GM21423 (cell line): Measurements from ENCODE around the gene IL22RA2.

Experiments
- ATAC-seq: cut with Tn5 transposase; IDR thresholded peaks from one replicate; pipeline ENCODE4 v1.9.1; 2021; ENCODE audit warnings: mild to moderate bottlenecking, moderate library complexity; ENCODE audit not compliant: unreplicated experiment

IL22RA2 gene

DNA sequence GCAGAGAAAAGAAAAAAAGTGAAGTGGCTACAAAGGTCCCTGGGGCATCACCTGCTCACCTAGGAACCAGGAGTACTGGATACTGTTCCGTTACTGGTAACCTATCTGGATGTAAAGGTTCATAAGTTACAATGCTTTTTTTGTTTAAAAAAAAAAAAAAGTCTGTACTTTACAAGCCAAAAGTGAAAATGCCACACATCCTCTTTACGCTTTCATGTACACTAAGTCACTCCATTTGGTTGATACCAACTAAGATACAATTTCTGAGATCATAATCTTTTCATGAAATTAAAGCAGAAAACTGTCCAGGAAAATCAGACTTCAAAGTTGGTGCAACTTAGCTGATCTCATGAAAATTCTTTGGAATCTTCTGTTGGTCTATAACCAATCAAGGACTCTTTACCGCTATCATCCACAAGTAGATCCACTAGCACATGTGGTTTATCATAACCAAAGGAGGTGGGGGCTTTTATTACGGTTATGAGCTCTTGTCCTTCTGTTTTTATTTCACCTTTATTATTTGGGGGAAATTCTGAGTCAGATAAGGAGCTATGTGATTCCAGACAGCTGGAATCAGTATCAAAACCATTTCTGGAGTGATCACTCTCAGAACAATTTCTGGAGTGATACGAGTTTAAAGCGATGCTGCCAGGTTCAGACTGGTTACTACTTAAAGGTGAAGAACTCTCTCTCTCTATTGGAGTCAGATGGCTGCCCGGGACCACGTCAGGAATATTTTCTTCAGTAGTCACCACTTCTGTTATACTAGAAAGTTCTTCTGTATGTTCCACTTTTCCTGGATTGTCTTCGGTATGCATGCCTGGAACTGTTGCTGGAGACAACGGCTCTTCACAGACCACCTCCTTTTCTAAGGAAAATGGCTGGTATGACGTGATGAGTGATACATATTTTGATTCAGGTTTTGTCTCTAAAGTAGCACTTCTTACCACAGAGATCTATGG is 24.5 kb upstream of the IL22RA2 start:
- no peak for ATAC-seq

DNA sequence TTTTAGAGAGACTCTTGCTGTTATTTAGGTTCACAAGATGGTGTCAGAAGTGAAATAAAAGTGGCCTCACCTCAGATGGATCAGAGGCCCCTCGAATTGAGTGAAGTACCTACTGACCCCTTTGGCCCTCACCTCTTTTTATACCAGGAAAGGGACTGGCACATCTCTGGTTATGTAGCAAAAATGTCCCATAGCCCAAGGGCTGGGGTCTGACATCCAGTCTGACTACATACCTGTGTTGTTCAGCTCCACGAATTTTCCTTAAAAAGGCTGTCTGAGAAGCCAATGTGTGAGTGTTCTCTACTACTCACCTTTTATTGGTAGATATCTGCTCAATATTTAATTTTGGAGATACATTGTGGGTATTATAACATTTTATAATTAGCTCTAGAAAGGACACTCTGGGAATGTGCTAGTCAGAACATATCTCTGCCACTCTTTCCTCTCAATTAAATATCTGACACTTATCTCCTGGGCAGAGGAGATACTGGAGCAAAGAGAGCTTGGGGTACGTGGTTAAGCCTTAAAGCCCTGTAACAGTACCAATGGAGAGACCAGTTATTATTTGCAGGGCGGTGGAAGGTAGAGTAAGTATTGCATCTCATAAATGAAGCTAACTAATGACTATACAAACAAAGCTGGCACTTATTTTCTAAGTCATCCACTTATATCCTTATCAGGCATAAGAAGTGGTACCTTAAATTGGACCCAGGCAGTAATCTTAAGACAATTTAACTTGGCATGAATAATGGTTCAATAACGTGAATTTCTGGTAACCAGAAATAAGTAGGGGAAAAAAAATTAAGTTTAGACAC is 20.0 kb upstream of the IL22RA2 start:
- ATAC-seq, result no peak

DNA sequence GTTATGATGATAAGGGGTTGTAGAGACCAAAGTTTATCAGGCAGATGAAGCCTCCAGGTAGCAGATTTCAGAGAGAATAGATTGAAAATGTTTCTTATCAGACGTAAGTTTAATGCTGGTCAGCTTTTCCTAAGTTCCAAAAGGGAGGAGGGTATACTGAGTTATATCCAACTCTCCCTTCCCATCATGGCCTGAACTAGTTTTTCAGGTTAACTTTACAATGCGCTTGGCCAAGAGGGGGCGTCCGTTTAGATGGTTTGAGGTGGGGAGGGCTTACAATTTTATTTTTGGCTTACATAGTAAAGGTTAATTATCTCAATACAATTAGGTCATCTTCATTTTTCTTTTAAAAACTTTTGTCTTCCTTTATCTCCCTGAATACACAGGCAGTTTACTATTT is 19.4 kb upstream of the IL22RA2 start:
- ATAC-seq, result no peak

DNA sequence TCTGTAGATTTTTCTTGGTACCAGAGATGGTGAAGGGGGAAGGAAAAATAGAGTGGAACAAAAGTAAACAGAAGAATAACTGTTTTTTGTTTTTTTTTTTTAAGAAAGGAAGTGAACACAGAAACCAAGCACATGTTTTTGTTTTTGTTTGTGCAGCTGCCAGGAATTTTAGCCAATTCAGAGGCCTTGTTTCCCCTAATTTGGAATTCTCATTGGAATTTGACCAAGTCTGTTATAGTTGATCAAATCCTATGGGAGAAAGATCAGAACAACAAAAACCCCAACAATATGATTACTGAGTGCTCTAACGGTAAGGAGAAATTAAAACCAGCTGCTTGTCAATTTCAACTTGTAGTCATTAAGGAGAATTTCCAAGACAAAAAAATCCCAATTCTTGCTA is 18.2 kb upstream of the IL22RA2 start:
- no peak for ATAC-seq

GRCh38 chr6:137191236-137191635 is 17.8 kb upstream of the IL22RA2 start:
- no peak for ATAC-seq

GRCh38 chr6:137190583-137191094 is 17.2 kb upstream of the IL22RA2 start:
- no peak for ATAC-seq

DNA sequence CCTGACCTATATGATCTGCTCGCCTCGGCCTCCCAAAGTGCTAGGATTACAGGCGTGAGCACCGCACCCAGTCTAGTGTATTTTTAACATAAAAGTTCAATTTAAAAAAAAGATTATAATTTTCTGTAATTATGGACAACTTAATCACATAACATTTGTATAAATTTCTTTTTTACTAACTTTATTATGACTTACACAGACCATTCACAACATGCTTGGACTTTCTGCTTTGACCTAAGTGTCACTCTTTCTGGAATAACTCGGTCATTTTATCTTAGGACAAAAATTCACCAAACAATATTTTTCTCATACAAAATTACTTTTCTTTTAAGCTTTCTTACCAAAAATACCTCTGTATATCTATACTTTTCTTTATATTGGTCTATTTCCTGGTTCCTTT is 15.4 kb upstream of the IL22RA2 start:
- no peak for ATAC-seq

DNA sequence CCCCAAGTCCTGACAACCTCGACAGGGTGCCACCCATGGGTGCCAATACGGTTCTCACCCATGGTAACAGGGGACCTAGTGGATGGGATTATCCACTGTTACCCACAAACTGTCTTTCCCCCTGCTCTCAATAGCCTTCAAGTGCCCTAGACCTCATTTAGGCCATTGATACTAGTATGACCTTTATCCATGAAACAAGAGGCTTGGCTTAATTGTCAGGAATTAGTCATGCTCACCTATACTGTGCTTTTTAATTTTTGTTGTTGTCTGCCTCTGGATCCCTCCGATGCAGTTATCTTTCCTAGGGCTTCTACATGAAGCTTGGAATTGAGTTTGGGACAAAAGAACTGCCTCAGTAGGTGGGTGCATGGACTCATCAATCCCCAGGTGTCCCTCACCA is 11.8 kb upstream of the IL22RA2 start:
- no peak for ATAC-seq

DNA sequence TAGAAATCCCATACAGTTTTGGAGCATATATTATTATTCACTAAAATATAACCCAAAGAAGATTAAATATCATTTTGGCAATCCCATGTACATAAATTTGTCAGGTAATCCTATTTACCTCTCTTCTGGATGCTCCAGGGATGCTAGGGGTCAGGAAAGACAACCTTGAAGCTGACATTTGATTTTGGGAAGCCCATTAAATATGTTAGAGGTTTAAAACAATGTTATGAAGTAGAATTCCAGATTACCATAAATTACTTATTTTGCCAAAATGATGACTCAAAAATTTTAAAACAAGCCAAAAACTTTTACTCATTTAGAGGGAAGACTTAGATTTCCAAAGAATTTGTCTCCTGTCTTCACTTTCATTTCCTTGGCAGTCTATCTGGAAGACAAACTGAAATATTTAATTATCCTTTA is 9.2 kb upstream of the IL22RA2 start:
- ATAC-seq, result no peak

DNA sequence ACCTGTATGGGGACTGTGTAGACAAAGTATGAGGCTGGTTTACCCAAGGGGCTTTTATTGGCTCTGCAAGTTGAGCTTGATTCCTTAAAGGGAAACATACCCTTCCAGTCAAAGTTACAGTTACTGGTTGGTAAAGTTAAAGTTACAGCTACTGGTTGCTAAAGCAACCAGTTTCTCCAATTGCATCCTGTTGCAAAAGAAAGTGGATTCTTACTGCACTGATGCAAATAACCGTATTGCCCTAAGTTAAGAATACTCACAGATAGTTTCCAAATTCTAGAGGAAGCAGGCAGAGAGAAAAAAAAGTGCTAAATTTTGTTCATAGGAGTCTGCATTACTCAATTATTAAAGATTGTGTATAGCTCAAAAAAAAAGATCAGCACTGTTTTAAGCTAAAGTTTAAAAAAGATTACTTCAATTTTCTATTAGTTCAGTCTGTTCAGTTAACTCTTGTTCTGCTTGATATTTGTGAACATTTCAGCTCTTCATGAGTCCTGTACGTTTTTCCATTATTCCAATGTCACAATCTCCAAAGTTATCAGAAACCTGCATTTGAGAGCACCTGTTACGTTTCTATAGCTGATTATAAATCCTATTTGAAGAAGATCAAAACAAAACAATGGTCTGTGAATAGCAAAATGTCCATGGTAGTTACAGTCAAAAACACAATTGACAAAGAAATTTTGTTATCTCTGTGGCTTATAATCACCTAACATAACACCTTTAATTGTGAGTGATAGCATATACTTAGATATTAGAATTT is 8.6 kb upstream of the IL22RA2 start:
- ATAC-seq, result no peak

- ATAC-seq, result no peak
Measured at GRCh38 chr6:137177611-137178010, 4.2 kb upstream of the IL22RA2 start.

GRCh38 chr6:137176729-137177128 is 3.3 kb upstream of the IL22RA2 start:
- no peak for ATAC-seq

GRCh38 chr6:137175868-137176245 is 2.4 kb upstream of the IL22RA2 start:
- no peak for ATAC-seq

DNA sequence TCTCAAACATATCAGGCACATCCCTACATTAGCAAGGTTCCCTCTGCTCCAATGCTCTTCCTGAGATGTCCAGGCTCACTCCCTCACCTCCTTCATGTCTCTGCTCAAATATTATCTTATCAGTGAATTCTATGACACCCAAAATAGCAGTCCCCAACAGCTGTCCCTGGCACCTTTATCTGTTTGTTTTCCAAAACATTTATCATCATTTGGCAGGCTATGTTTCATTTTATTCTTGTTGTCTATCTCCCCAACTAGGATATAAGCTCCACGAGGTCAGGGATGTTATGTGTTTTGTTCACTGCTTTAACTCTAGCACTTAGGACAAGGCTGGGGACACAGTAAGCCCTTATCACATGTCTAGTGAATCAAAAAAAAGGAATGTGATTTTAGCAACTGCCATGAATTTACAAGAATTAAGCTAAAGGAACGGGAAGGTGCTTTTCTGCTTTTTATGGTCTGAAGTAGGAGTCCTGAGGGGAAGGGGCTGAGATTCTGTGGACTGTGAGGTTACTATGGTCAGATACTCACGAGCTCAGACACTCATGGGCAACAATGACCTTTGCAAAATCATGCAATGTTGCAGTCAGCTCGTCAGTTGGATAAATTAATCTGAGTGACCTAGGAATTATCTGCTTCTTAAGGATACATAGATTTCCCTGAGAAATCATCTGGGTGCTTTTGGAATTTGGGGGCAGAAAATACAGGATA is 1.9 kb upstream of the IL22RA2 start:
- ATAC-seq, result no peak

GRCh38 chr6:137172734-137173431 is 561 bp downstream of the IL22RA2 start:
- ATAC-seq, result no peak

DNA sequence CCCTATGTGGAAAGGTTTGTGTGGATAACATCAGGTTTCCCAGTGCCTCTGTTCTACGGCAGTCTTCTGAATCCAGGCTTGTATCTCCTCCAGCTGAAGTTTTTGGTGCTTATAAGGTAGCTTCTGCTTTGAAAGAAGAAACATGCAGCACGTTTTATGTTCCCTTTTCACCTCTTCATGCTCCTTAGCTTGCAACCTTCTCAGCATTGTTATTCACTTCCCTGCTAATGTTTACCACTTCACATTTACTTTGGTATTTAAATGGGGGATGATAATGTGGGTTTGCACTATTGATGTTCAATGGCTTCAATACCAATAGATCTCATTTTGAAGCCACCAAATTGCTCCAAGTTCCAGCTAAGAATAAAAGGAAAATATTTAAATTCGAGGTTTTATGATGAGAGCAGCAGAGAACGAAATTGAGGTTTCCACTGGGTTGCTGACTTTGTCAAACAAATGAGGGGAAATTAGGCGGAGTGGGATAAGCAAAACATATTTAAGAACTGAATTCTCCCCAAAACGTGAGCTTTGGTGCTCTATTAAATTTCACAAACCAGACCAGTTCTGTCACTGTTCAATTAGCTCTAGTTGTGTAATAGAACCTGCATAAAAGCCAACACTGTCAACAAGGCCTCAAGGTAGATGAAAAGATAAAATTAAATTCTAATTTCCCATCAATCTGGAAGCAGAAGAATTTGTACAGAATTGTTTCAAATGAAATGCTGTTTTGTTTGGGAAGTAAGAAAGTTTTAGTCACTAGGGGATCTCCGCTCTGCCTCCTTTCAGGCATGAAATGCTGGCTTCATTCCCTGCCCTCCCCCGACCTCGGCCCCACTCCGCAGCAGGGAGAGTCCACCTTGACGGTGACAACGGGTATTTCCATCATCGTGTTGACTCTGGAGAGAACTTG is 1.4 kb downstream of the IL22RA2 start:
- no peak for ATAC-seq

GRCh38 chr6:137171053-137171374 is 2.4 kb downstream of the IL22RA2 start:
- no peak for ATAC-seq

- no peak for ATAC-seq
Measured at GRCh38 chr6:137170266-137171052, 3.0 kb downstream of the IL22RA2 start.
